Ascending aorta (tissue), 2 donors: ENCODE results near the gene NRXN2. TPM values are rescaled to one million over a fixed set of nuclear protein-coding genes. Genes with fewer than 3 reads are reported as not detected.

Experiments used
- DNase-seq, 2 donors: peaks; one replicate each; pipeline ENCODE4 v3.0.0-alpha.2; 2019; ENCODE audit warnings: low spot score in 2 of 2
- H3K27ac ChIP-seq, 2 donors: fragments of 200-600 bp; sonication (generic); one replicate each; pipeline ENCODE4 v1.5.1; 2016 to 2017; ENCODE audit warnings: mild to moderate bottlenecking in 1 of 2
- H3K27me3 ChIP-seq: fragments of 200-600 bp; sonication (generic); one replicate; pipeline ENCODE4 v1.5.1; 2017
- H3K36me3 ChIP-seq, 2 donors: fragments of 200-600 bp; sonication (generic); one replicate each; pipeline ENCODE4 v1.5.1; 2016
- H3K4me1 ChIP-seq, 2 donors: fragments of 200-600 bp; sonication (generic); one replicate each; pipeline ENCODE4 v1.5.1; 2016 to 2017; ENCODE audit warnings: mild to moderate bottlenecking in 1 of 2
- H3K4me3 ChIP-seq, 2 donors: fragments of 200-600 bp; sonication (generic); one replicate each; pipeline ENCODE4 v1.5.1; 2016 to 2017; ENCODE audit warnings: mild to moderate bottlenecking in 1 of 2
- H3K9me3 ChIP-seq, 2 donors: fragments of 200-600 bp; sonication (generic); one replicate each; pipeline ENCODE4 v1.5.1; 2016
- intact Hi-C: fragments of 100-400 bp; cut with DNase I; formaldehyde crosslinking; loops from one replicate; pipeline ENCODE4 v1.15.1; 2023
- total RNA-seq: library from RNA; depleted of rRNA; stranded (reverse); fragments of >200 nt; gene quantifications from one replicate; pipeline ENCODE4 v1.1.0, GENCODE V29; 2016
- TF ChIP-seq, protein P1 (sequence below), 3 experiments: fragments of 200-600 bp in 2 of 3; fragments of 450-650 bp in 1 of 3; sonication (generic) in 2 of 3; IDR thresholded peaks; one replicate each; pipeline ENCODE4 v1.5.1; 2016 to 2019; ENCODE audit warnings: antibody characterized with exemption in 3 of 3, mild to moderate bottlenecking in 1 of 3, moderate library complexity in 1 of 3

NRXN2 gene
- total RNA-seq, 1 donor from 2014 or later = 26.0 TPM

DNA sequence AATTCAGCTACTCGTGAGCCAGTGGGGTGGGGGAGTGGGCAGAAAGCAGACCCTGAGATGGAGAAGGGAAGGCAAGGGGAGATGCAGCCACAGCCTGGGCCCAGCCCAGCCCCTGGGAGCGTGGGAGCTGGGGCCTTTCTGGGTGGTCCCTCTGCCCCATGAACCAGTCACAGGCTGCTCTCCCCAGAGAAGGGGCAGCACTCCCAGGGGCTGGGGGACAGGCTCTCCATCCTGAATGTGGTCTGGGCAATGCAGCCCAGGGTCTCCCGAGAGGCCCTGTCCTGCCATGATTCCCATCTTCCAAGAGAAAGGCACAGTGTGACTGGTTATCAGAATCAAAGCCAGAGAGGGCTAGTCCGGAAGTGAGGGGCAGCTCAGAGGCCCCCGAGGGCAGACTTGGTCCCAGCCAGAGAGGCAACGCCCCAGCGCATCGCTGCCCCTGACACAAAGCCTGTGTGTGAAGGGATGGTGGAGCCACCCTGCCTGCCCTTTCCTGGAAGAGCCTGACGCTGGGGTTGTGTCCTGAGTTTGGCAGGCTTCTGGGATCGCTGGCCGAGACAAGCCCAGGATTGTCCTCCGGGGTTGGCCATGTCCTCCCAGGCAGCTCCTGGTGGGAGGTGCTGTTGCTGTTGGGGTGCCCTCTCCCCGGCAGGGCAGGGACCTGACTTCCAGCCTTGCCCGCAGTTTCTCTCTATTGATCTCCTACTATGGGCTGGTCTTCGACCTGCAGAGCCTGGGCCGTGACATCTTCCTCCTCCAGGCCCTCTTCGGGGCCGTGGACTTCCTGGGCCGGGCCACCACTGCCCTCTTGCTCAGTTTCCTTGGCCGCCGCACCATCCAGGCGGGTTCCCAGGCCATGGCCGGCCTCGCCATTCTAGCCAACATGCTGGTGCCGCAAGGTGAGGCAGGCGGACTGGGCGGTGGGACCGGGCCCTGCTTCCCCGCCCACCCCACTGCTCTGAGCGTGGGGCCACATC lies 155.8 kb downstream of the NRXN2 start:
- Histone ChIP-seq H3K9me3 (no peaks in the 10 kb centered on the region), H3K27me3 (no peaks in the 10 kb centered on the region), H3K27ac (no peak overlapping the region), H3K4me1 (no peaks in the 10 kb centered on the region), H3K36me3 (no peaks in the 10 kb centered on the region), H3K4me3 (no peak overlapping the region)
- DNase-seq = no peak
- intact Hi-C loops = no loop called here
- TF ChIP-seq, protein P1, sequence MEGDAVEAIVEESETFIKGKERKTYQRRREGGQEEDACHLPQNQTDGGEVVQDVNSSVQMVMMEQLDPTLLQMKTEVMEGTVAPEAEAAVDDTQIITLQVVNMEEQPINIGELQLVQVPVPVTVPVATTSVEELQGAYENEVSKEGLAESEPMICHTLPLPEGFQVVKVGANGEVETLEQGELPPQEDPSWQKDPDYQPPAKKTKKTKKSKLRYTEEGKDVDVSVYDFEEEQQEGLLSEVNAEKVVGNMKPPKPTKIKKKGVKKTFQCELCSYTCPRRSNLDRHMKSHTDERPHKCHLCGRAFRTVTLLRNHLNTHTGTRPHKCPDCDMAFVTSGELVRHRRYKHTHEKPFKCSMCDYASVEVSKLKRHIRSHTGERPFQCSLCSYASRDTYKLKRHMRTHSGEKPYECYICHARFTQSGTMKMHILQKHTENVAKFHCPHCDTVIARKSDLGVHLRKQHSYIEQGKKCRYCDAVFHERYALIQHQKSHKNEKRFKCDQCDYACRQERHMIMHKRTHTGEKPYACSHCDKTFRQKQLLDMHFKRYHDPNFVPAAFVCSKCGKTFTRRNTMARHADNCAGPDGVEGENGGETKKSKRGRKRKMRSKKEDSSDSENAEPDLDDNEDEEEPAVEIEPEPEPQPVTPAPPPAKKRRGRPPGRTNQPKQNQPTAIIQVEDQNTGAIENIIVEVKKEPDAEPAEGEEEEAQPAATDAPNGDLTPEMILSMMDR (IDR thresholded peaks at IDR 0.05) = no peak

DNA sequence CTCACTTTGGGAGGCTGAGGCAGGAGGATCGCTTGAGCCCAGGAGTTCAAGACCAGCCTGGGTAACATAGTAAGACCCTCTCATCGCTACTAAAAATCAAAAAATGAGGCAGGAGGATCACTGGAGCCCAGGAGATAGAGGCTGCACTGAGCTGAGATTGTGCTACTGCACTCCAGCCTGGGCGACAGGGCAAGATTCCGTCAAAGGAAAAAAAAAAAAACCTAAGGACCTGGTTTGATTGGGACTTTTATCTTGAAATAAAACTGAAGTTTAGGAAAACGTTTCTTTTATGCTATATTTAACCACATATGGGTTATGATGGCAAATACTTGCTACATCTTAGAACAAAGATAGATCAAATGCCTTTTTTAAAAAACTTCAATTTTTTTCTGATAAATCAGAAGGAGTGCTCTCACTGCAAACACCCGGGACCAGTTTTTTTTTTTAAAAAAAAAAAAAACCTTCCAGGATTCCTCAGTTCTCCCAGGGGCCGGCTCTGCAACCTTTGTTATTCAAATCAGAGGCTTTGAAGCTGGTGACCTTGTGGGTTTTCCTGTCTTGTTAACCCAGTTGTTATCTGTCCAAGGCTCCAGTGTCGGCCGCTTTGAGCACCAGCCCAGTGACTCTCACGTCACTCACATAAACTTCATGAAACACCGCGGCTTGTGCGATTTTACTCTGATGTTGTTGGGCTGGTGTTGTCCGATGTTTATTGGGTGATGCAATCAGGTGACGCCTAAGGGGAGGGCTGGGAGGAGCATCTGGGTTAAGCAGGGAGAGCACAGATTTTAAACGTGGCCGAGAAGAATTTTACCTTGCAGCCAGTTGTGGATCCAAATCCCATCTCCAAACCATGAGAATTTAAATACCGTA lies 156.7 kb downstream of the NRXN2 start:
- H3K9me3 ChIP-seq = no peaks in the 10 kb centered on the region
- H3K27me3 ChIP-seq = no peaks in the 10 kb centered on the region
- H3K4me1 ChIP-seq = no peaks in the 10 kb centered on the region
- no peak overlapping the region for H3K27ac ChIP-seq
- TF ChIP-seq, protein P1 (IDR thresholded peaks at IDR 0.05) = no peak
- H3K4me3 ChIP-seq = no peak overlapping the region
- no peak for DNase-seq
- no peaks in the 10 kb centered on the region for H3K36me3 ChIP-seq
- intact Hi-C loops = no loop called here

DNA sequence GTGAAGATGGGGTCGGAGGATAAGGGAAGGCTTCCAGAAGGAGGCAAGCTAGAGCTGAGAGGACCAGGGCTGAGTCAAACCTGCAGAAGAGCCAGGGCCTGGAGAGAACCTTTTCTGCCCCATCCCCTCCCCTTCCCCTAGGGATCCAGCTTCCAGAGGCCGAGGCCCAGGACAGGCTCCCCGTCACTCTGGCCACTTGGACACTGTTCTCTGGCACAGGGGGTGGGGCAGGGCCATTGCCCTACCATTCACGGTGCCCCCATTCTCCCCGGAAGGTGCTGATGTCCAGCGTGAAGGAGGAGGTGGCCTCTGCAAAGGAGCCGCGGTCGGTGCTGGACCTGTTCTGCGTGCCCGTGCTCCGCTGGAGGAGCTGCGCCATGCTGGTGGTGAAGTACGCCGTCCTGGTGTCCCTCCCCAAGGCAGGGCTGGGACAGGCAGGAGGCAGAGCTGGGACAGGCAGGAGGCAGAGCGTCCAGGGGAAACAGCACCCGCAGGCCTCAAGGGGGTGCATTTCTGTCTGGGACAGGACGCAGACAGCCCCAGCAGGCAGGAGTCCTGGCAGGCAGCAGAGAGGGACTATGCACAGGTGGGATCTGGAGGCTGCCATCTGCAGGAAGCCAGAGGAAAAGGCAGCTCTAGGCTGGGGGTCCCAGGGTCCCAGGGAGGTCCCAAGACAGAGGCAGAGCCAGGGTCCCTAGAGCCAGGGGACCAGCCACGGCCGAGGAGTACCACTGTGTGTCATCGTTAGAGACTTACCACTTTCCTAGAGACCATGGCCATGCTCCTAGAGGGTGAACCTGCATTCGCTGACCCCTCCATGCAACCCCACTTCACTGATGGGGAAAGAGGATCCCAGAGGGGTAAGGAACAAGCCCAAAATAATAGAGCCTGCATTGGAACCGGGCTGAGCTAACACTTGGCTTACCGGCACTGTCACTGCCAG lies 157.8 kb downstream of the NRXN2 start:
- H3K27ac ChIP-seq = no peak overlapping the region
- intact Hi-C loops = no loop called here
- H3K27me3 ChIP-seq = no peaks in the 10 kb centered on the region
- TF ChIP-seq, protein P1 (IDR thresholded peaks at IDR 0.05) = no peak
- no peaks in the 10 kb centered on the region for H3K4me1 ChIP-seq
- no peak for DNase-seq
- H3K9me3 ChIP-seq = no peaks in the 10 kb centered on the region
- H3K4me3 ChIP-seq = no peak overlapping the region
- no peaks in the 10 kb centered on the region for H3K36me3 ChIP-seq

DNA sequence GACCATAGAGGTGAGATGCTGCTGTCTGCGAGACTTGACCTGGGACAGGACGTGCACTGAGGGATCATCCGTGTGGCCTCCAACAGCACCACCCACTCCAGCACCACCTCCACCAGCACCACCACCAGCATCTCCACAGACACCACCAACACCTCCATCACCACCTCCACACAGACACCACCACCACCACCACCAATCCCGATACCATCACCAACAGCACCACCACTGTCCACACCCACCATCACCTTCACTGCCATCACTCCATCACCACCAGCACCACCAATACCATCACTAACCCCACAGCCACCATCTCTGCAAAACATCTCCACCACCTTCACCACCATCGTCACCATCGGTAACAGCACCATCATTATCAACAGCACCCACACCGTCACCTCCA lies 158.6 kb downstream of the NRXN2 start:
- H3K4me3 ChIP-seq = no peak overlapping the region
- no peaks in the 10 kb centered on the region for H3K4me1 ChIP-seq
- no peak overlapping the region for H3K27ac ChIP-seq
- TF ChIP-seq, protein P1 (IDR thresholded peaks at IDR 0.05) = no peak
- H3K27me3 ChIP-seq = no peaks in the 10 kb centered on the region
- H3K36me3 ChIP-seq = no peaks in the 10 kb centered on the region
- intact Hi-C loops = no loop called here
- H3K9me3 ChIP-seq = no peaks in the 10 kb centered on the region
- DNase-seq = no peak

DNA sequence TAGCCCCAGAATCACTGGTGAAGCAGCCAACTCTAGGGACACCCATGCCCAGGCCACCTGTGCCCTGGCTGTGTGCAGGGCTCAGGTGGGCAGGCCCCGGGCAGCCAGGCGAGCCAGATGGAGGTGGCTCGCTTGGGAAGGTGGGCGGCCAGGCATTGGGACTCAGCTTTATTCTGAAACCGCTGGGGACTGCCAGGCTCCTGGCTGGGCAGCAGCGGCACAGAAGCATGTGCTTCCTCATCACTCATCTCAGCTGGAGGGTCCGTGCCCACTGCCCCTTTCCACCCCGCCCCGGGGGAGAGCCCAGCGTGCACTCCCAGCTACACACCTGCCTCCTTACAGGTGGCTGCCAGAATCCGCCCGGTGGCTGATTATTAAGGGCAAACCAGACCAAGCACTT lies 159.0 kb downstream of the NRXN2 start:
- H3K9me3 ChIP-seq = no peaks in the 10 kb centered on the region
- H3K27ac ChIP-seq = no peak overlapping the region
- H3K4me1 ChIP-seq = no peaks in the 10 kb centered on the region
- no peak for DNase-seq
- no peaks in the 10 kb centered on the region for H3K36me3 ChIP-seq
- no peaks in the 10 kb centered on the region for H3K27me3 ChIP-seq
- TF ChIP-seq, protein P1 (IDR thresholded peaks at IDR 0.05) = no peak
- intact Hi-C loops = no loop called here
- no peak overlapping the region for H3K4me3 ChIP-seq
